T-helper 1 cell (primary cell): ENCODE results near the gene TMED1.

ENCODE experiments used
- DNase-seq, 5 donors: peaks; one replicate each; pipeline ENCODE4 v3.0.0-alpha.2; 2012 to 2020

TMED1 gene

GRCh38 chr19:10830931-10831779 is 4.9 kb downstream of the TMED1 start:
- no peak for DNase-seq

GRCh38 chr19:10830370-10830769 is 5.6 kb downstream of the TMED1 start:
- DNase-seq: no peak

- no peak for DNase-seq
Observed at GRCh38 chr19:10829967-10830366, 6.0 kb downstream of the TMED1 start.

GRCh38 chr19:10828981-10829821 is 6.8 kb downstream of the TMED1 start:
- no peak for DNase-seq

GRCh38 chr19:10826846-10827245 is 9.2 kb downstream of the TMED1 start:
- no peak for DNase-seq

DNA sequence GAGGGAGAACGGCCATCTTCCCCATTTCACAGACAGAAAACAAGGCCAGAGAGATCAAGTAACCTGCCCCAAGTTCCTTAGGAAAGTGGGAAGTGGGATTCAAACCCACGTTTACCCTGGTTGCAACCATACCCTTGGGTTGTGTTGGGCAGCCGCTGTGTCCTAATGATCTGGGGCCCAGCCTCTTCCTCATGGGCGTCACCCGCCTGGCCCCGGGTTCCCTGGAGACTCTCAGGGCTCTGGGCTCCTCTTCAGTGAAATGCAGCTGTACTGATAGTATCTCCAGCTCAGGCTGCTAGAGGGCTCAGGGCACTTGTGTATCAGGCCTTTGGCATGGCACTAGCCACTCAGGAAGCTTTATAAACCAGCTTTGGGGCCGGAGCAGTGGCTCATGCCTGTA is 9.8 kb downstream of the TMED1 start:
- DNase-seq: no peak

- DNase-seq: no peak
Observed at GRCh38 chr19:10823690-10824089, 12.3 kb downstream of the TMED1 start.

DNA sequence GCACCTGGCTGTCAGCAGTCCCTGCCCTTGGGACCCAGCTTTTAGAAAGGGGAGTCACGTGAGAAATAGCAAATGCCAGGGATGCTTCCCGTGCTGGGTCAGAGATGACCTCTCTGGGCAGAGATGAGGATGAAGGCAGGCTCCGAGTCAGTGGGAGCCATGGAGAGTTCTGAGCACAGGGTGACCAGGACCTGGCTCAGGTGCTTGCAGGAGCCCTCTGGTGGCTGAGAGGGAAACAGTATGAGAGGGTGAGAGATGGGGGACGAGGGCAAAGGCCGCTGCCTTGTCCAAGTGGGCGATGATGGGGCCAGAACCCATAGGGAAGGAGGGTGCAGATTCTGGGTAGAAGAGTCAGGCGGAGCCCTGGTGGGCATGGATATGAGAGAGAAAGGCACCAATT is 15.8 kb downstream of the TMED1 start:
- DNase-seq: no peak

DNA sequence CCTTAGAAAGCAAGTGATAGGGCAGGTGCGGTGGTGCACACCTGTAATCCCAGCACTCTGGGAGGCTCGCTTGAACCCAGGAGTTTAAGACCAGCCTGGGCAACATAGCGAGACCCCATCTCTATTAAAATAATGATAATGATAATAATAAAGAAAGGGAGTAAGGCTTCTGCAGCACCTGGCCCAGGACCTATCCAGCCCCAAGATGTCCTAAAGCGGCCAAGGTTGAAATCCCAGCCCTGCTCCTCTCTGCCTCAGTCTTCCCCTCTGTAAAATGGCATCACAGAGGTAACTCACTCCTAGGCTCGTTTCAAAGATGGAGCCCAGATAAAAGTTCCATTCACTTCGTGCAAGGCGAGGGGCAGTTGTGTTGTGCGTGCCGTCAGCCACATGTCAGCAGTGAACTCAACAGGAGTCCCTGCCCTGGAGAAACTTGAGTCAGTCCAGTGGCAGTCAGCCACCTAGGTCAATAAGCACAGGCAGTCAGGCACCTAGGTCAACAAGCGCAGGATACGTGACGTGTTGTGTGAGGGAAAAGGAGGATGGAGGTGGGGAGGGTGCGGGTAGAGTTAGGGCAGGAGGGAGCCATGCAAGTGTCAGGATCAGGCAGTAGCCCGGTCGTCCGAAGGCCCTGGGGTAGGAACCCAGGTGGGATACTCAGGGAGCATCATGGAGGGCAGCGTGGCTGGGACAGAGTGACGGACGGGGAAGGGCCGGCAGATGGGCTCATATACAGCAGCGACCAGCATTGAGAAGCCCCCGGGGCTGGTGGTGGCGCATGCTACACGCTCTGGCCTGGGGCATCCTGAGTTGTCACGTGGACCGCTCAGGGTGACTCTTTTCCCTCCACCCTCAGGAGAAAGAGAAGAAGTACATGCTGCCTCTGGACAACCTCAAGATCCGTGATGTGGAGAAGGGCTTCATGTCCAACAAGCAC is 16.6 kb downstream of the TMED1 start:
- no peak for DNase-seq

DNA sequence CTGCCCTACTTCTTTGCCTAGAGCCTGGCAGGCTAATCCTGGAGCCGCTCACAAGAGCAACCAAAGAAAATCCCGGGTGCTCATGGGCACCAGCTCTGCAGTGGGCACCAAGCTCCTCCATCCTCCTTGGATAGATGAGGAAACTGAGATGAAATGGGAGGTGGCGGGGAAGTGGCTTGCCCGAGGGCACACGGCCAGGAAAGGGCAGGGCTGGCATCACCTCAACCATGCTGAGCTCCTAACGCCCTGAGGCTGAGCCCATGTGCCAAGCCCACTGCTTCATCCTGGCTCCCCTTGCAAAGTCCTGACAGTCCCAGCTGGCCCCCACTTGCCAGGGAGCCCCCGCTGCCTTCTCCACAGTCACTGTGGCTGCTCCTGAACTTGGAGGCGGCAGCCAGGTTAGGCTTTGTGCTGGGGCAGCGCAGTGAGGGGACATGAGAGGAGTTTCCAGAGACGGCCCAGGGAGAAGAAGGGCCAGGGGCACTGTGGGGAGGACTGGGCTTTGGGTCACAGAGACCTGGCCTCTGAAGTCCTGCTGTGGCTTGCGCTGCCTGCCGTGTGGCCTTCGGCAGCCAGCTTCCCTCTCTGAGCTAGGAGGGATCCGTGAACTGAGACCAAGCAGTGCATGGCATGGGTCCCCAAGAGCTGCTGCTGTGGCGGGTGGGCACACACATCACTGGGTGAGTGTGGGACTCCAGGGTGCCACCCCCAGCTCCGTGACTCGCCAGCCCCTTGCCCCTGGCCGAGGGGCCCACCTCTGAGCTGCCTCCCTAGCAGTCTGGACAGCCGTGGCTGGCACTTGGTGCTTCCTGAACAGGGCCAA is 17.5 kb downstream of the TMED1 start:
- no peak for DNase-seq

- no peak for DNase-seq
Observed at GRCh38 chr19:10817291-10818038, 18.5 kb downstream of the TMED1 start.

GRCh38 chr19:10816691-10817090 is 19.3 kb downstream of the TMED1 start:
- no peak for DNase-seq

- no peak for DNase-seq
Observed at GRCh38 chr19:10815969-10816644, 19.9 kb downstream of the TMED1 start.

DNA sequence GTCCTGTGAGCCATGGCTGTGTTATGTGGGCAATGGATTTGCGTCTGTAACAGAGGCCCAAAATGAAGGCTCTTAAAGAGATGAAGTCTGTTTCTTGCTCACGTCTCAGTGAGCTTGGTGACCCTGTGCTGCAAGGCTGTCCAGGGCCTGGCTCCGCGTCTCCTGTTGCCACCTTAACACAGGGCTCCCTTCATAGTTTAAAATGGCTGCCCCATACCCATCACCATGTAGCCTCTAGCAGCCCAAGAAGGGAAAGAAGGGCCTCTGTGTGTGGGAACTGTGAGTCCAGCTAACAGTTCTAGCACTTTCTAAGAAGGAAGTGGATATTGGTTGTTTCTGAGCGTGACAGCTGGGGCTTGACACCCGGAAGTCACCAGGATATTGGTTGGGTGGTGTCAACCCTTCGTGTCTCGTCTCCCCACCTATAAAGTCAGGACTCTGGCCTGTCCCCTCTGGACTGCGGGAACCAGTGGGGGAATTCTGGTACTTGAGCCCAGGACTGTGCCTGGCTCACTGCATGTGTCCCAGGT is 20.9 kb downstream of the TMED1 start:
- DNase-seq: no peak

GRCh38 chr19:10812902-10813404 is 23.1 kb downstream of the TMED1 start:
- peak in 1 of 5 donors; percentile 67 for DNase-seq

GRCh38 chr19:10812196-10812595 is 23.8 kb downstream of the TMED1 start:
- no peak for DNase-seq

DNA sequence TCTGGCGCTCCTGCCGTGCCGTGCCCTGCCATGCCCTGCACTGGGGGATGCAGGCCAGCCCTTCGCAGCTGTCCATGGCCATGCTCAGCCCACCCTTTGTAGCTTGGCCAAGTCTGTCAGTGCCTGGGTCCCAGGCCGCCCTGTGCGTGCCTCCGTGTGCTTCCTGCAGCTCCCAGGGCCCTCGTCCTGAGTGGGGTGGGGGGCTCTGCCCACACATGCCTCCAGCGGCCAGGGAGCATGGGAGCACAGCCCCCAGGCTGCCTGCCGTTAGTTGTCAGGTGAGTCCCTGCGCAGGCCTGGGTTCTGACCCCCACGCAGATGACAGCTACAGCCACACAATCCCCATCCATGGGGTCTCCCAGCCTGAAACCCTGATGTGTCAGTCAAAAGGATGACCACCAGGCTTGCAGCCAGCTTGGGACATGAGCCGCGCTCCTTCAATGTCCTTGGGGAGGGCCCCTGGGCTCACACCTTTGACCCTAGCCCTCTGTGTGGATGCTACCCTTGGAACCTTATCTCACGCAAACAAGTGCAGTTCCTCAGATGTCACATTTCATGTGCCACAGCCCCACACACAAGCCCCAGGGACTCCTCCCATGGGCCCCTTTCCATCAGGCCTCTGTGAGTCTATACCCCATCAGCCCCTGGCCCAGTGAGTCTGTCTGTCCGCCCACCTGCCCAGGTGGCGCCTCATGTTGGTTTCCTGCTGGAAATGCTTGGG is 24.5 kb downstream of the TMED1 start:
- no peak for DNase-seq

- DNase-seq: no peak
Observed at GRCh38 chr19:10809651-10810285, 26.2 kb downstream of the TMED1 start.
